GM21381 (cell line): ENCODE data around the gene SAP30BP.

Experiments
- ATAC-seq: cut with Tn5 transposase; IDR thresholded peaks from one replicate; pipeline ENCODE4 v1.9.1; 2021; ENCODE audit warnings: mild to moderate bottlenecking, moderate library complexity; ENCODE audit not compliant: unreplicated experiment

SAP30BP gene

DNA sequence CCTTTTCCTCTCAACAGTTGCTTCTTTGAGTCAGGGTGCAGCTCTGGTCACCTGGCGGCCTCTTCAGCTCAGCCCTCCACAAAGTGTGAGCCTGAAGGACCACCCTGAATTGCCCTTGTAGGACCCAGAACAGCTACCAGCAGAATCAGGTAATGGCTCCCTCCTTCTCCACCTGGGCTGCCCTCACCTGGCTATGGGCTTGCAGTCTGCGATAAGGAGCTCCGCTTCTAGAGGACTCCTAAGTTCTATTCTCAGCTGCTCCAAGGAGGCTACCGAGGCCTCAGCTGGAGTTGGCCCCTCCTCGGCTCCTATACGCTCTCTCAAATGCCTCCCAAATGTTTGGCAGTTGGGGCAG lies 20.5 kb upstream of the SAP30BP start:
- no peak for ATAC-seq

DNA sequence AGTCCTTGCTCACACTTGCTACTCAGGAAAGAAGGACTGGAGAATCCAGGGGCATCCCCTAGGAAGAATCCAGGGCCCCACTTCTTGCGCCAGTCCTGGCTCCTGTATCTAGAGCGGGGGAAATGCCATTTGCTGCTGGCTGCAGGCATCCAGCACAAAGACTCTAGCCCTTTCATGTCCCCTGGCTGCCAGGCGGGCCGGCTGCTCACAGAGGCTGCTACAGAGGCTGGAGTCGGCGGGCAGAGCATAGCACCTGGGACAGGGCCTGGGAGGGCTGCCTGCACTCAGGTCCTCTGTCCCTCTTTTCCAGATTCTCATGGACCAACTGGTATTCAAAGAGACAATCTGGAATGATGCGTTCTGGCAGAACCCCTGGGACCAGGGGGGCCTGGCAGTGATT lies 20.1 kb upstream of the SAP30BP start:
- no peak for ATAC-seq

DNA sequence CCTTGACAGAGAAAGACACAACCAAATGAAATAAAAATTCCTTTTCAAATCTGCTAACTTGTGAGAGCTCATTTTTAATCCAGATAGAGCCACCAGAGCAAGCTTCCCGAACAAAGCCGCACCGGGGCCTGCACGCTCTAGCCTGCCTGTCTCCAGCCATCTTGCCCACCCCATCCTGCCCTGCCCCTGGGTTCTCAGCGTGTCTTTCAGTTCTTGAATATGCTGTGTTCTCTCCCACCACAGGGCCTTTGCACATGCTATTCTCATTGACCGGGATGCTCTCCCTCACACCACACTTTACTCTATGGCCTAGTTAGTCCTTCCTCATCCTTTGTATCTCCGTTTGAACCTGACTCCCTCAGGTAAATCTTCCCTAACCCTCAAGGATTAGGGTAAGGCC lies 19.2 kb upstream of the SAP30BP start:
- ATAC-seq = no peak

DNA sequence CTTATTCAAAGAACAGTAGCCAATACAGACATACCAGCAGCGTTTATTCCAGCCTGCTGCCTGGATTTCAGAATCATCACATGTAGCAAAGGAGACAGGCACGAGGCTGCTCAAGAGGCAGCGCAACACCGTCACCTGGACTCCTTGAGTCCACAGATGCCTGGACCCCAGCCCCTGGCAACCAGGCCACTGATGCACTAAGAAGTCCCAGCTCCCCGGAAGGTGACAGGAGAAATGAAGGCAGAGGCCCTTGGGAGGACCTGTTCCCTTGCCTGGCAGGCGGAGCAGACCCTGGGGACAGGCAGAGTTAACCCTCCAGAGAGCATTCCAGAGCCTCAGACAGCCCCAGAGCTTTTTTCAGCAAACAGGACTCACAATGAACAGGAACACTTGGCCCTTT lies 17.5 kb upstream of the SAP30BP start:
- no peak for ATAC-seq

DNA sequence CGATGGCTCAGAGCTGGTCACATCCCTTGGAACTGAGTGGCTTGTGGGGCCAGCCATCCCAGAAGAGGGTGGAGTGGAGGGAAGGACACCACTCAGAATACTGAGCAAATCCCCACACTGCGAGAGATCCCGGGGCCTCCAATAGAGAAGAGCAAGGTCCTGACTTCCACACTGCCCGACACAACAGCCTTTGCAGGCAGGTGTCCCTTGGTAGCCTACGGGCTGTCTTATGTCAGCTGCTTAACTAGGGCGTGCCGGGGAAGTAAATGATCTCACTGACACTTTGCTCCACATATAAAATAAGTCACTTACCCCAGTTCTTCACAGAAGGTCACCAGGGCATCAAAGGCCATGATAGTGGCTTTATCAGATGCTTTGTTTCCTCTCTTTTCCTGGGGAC lies 16.3 kb upstream of the SAP30BP start:
- no peak for ATAC-seq

DNA sequence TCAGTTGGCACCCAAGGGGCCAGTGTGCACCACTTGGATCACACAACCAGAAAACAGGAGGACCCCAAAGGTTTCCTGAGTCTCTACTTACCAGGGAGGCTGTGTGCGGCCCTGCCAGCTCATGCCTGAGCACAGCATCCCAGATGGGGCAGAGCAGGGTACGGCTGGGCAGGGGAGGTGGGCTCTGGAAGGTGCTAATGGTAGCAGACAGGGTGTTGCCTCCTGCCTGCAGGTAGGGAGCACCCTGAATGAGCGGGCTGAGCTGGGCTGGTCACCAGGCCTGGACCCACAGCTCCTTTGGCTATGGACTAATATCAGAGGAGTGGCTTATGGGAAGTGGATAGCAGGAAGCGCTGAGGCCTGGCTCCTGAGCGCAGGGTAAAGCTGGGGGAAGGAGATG lies 14.8 kb upstream of the SAP30BP start:
- no peak for ATAC-seq

DNA sequence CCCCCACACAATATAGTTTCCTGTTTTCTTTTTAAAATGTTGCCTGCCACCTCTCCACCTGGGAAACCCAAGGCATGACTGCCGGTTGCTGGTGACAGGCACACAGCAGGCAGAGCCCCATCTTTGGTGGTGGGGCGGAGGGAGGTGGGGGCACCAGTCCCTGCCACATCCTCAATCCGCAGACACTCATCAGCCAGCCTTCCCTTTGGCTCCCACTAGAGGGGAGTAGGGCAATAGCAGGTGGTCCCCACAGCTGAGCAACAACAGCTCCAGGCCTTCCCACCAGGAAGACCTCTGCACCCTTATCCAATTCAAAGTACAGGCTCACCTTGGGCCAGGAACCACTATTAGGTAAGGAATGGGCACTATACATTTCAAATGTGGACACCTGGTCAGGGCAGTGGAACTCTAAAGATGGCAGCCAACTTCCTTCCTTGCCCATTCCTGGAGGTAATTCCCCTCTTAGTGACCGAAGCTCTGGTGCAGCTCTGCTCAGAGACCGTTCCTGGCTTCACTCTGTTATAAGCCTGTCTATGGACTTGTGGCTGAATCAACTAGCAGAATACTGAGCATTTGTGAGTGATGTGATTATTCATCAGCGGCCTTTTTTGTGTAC lies 14.1 kb upstream of the SAP30BP start:
- ATAC-seq = no peak

DNA sequence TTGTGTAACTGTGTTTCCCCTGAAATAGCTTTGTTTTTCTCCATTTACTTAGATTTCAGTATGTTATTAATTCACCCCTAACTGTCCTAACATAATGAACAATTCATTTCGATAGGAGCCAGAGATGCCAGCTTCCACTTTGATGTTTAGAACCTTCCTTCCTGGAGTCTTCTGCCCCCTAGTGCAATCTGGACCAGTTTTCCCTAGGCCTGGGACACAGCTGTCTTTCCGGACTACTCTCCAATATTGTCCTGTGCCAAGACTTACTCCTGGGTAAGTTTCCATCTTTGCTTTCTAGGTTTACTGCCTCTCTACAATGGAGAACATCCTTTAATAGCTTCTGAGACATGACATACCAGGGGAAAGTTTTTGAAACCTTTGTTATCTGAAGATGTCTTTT lies 13.0 kb upstream of the SAP30BP start:
- no peak for ATAC-seq

DNA sequence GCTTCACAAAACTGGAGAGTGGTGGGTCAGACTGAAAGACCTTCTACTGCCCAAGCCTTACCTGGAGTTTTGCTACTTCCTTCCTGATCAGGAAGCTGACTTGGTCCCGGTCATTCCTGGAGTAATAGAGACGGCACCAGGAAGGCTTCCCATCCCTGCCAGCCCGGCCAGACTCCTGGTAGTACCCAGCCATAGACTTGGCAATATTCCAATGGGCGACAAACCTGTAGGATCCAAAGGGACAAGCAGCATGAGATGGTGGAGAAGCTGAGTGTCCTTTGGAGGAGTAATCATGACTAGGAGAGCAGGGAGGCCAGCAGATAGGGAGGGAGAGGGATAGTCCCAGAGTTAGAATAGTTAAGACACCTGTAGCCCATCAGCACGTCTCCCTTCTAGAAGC lies 8.9 kb upstream of the SAP30BP start:
- ATAC-seq = no peak

DNA sequence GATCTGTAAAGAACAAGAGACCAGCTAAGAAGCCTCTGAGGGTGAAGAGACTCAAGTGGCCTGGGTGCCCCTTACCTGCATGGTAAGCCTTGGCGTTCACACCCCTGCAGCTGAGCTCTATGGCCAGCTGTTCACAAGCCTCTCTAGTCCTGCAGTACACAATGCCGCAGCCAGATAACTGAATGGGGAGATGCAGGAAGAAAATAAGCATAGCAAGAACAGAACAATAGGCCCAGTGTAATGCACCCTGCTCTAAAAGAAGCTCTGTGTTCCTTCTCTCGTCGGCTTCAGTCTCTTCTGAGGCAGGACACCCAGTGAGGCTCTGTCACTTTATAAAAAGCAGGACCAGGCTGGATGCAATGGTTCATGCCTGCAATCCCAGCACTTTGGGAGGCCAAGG lies 5.6 kb upstream of the SAP30BP start:
- no peak for ATAC-seq

DNA sequence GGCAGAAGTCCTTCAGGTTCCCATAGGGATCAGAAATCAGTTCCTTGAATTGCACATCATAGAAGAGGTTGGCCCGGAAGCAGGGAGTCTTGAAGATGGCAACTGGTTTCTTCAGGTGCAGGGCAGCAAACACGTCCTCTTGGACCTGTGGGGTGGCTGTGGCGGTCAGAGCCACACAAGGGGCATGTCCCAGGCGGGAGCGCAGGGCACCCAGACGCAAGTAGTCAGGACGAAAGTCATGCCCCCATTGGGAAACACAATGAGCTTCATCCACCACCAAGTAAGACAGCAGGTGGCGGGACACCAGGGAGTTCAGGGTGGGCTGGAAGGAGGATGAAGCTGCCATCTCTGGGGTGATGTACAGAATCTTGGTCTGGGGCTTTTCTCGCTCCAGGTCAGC lies 4.6 kb upstream of the SAP30BP start:
- no peak for ATAC-seq

DNA sequence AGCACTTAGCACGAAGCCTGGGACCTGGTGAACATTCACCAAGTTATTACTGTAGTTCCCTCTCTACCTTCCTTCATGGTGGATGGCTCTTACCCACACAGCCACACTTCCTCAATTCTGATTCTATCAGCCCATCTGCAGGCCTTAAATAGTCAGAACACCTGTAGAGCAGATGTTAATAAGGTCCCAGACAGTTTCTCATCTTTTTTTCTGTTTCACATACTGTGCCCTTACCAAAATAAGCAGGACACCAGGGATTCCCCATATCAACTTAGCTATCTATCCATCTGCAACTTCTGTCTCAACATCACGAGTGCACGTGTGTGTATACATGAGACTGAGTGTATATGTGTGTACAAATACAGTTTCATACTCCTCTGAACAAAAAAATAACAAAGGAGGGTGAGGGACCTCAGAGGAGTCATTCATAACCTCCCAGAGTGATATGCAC lies 3.0 kb upstream of the SAP30BP start:
- peak; percentile 51 for ATAC-seq

DNA sequence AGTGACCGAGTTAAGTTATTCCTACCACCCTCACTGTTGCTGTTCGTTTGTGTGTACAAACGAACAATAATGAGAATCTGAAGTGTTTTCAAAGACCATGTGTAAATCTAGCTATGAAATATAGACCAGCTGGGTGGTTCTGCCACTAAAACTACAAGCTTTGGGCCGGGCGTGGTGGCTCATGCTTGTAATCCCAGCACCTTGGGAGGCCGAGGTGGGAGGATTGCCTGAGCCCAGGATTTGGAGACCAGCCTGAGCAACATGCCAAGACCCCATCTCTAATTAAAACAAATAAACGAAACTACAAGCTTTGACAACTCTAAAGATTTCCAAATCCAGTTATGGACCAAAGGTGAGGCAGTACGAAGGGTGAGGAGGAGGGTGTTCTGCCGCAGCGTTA lies 1.2 kb upstream of the SAP30BP start:
- no peak for ATAC-seq

DNA sequence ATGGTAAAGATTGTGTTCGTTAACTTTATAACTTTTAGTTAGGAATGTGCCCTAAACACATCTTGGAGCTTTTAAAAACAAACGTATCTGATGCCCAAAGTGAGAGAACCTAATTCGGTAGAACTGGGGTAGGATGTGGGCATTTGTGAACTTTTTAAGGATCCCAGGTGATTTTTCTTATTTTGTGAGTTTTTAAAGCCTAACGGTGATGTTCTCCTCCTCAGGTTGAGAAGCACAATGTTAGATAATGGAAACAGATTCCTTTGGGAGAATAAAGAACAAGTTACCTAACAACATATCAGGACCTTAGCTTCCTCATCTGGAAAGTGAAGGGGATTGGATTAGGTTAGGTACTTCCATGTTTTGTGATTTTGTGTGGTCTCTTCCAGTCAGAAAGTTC lies 687 bp downstream of the SAP30BP start:
- no peak for ATAC-seq

DNA sequence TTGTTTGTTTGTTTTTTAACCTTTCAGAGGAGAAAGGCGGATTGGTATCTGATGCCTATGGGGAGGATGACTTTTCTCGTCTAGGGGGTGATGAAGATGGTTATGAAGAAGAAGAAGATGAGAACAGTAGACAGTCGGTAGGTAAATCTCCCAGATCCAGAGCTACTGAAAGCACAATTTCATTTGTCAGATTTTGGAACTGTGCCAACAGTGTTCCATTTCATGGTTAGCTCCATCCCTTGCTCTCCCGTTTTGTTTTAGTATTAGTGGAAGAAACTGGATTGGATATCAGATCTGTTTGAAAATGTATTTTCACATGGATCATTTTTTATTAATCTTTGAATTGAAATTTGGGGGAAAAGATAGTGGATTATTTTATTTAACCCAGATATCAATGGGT lies 1.4 kb downstream of the SAP30BP start:
- no peak for ATAC-seq

DNA sequence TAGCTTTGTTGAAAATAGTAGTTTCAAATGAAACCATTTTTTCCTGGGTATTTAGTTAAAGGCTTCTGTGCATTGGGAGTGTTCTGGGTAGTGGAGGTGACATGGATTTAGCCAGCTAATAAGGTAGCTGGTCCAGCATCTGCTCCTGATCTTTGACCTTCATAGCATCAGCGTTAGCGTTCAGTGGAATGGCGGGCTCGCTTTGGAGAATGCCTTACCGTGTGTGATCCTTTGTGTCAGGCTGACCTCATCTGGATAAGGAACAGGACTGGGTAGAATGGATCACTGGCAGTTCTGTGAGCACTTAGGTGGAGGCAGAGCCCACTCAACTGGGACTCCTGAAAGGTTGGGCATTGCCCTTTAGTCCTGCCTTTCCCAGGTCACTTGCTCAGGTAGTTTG lies 3.7 kb downstream of the SAP30BP start:
- no peak for ATAC-seq

DNA sequence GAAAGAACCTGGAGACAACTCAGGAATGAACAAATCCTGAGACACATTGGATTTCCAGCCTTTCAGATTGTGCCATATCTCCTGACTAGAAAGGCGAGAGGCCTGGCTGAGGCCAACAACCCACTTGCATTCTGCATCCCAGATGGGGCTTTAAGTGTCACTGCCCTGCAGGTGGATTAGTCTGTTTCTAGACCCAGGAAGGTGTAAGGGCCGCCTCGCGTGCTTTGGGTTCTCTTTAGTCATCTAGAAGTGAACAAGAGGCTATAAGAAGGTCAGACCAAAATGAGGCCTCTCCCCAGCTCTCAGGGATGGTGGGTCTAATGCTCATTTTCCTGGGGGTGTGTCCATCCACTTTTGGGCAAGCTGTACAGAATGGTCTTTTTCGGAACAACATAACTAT lies 4.9 kb downstream of the SAP30BP start:
- no peak for ATAC-seq

DNA sequence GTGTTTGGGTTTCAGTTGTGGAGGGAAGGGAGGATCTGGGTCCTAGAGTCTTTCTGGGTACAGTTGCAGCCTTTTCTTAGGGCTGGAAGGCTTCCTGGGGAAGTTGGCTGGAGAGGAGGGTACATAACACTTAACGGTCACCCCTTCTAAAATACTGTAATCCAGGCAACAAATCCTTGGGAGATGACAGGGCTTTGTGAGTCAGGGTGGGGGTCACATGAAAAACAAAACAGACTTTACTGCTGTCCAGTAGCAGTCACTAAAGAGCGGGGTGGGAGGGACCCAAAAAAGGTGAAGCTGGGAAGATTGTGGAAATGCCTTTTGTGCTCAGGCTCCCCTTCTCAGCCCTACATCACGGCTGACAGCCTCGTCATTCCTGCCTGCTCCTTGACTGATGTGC lies 6.3 kb downstream of the SAP30BP start:
- ATAC-seq = no peak

DNA sequence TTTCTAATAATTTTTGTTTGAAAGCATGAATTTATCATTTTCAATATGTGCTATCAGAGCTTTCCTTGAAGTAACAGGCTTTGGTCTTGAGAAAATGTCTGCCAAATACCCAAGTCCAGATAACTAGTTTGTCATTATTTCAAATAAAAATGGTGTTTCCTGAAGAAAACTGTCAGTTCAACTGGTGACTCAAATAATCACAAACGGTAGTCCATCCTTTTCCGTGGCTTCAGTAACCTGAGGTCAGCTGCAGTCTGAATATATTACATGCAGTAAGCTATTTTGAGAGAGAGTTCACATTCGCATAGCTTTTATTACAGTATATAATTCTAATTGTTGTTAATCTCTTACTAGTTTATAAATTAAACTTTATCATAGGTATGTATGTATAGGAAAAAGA lies 9.3 kb downstream of the SAP30BP start:
- no peak for ATAC-seq

DNA sequence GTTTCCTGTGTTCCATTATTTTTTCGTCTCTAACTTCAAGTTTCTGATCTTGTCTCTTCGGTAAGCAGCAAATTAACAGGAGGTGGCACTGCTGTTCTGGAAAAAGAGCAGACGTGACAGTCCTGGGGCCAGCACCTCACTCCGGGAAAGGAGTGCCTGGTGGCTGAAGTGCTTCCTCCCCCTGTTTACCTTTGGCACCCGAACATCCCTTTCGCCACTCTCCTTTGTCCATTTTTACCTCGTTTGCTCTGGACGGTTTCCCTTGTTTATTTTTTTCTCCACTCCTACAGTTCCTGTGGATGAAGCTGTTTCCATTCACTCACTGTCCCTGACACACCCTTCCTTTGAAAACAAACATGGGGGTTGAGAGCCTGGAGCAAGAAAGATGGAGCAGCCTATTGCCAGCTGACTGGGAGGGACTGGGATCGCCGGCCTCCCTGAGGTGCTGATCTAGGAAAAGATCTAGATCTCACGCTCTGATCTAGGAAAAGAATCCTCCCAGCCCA lies 12.6 kb downstream of the SAP30BP start:
- ATAC-seq = no peak

DNA sequence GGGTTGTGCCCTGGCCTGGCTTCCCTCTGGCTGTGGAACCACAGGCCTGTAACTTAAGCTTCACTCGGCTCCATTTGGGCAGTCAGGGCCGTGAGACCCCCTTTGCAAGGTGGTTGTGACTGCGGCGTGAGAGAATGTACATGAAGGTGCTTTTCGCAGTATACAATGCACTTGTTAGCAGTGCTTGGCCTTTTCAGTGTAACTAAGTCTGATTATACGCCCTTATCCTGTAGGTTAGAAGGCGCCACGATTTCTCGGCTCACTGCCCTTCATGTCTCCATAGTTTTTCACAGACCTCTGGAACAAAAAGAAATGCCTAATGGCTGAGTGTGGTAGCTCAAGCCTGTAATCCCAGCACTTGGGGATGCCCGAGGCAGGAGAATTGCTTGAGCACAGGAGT lies 13.3 kb downstream of the SAP30BP start:
- ATAC-seq = no peak

DNA sequence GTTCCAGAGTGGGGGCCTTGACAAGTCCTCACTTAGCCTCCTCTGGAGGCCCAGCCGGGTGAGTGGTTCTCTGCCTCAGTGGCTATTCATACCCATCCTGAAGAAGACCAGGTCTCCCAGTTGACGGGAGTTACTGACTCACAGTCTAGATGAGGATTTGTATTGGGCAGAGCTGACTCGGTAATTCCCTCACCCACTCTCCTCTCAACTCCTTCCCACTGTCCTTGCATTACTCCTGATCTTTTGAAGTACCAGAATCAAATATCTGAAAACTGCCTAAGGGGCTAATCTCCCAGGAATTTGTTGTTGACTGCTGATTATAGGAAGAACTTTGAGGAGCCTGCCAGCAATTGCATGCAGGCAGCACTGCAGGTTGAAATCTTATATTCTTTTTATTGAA lies 14.2 kb downstream of the SAP30BP start:
- ATAC-seq = no peak

DNA sequence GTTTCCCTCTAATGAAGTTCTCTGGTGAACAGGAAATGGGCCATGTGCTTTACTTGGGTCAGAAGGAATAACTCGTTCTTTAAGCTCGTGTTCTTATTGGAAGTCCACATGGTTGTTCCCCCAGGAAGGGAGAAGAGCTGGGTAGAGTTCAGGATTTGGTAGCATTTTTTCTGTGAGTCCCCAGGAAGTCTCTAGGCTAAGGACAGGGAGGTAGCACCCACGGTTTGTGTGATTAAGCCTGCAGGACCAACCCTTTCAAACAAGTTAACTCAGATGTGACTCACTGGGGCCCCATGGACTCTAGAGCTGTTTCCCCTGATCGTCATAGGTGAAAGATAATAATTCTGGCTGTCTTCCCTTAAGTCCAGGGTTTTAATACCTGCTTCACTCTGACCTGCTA lies 16.4 kb downstream of the SAP30BP start:
- ATAC-seq = no peak

DNA sequence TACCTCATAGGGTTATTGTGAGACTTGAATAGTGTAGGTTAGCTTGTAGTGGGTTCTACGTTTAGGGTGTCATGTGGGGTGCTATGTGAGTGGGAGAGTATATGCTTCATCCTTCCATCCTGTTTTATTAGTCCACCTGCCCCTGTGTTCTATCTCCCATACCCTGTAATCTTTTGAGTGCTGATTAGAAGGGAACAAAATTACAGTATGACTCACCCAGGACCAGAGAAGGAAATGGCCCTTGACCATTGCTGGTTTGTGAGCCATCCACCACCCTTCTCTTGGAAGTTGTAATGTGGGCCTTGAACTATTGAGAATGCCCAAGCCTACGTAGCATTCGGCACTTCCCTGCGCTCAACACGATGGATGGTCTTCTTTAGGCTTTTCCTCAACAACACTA lies 17.1 kb downstream of the SAP30BP start:
- ATAC-seq = no peak
